ENCODE measurements around the gene NINJ1.

DNA sequence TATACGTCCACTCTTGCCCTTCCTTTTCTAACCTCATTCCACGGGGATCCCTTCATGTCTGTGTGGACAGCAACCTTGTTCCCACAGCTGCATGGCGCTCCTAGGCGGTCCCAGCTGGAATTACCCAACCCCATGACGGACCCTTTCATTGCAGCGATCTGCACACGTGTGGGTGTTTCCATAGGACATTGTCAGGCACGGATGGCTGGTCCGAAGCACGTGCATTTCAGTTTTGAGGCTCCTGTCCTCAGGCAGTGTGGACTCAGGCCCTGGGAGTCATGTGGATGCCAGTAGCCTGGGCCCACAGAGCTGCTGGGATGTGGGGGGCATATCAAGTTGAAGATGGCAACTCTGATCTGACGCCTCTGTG lies 23.1 kb downstream of the NINJ1 start:
- TF ChIP-seq, protein P1, sequence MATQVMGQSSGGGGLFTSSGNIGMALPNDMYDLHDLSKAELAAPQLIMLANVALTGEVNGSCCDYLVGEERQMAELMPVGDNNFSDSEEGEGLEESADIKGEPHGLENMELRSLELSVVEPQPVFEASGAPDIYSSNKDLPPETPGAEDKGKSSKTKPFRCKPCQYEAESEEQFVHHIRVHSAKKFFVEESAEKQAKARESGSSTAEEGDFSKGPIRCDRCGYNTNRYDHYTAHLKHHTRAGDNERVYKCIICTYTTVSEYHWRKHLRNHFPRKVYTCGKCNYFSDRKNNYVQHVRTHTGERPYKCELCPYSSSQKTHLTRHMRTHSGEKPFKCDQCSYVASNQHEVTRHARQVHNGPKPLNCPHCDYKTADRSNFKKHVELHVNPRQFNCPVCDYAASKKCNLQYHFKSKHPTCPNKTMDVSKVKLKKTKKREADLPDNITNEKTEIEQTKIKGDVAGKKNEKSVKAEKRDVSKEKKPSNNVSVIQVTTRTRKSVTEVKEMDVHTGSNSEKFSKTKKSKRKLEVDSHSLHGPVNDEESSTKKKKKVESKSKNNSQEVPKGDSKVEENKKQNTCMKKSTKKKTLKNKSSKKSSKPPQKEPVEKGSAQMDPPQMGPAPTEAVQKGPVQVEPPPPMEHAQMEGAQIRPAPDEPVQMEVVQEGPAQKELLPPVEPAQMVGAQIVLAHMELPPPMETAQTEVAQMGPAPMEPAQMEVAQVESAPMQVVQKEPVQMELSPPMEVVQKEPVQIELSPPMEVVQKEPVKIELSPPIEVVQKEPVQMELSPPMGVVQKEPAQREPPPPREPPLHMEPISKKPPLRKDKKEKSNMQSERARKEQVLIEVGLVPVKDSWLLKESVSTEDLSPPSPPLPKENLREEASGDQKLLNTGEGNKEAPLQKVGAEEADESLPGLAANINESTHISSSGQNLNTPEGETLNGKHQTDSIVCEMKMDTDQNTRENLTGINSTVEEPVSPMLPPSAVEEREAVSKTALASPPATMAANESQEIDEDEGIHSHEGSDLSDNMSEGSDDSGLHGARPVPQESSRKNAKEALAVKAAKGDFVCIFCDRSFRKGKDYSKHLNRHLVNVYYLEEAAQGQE (IDR thresholded peaks at IDR 0.05; ENCODE audit: insufficient read depth in 1 of 2, low read depth in 2 of 2, low read length in 2 of 2): no peak
- TF ChIP-seq TAF1 (IDR thresholded peaks at IDR 0.05; ENCODE audit: borderline replicate concordance, insufficient read depth, low read length) (no peak), SIN3A (IDR thresholded peaks at IDR 0.05; ENCODE audit: borderline replicate concordance, insufficient read depth, low read length) (no peak), POLR2AphosphoS5 (IDR thresholded peaks at IDR 0.05; ENCODE audit: low read depth, low read length) (no peak)
